Activated CD8-positive, alpha-beta memory T cell treated with anti-CD3 and anti-CD28 coated beads for 24 hours (primary cell): ENCODE measurements around the gene E4F1.

Source experiments
- DNase-seq: peaks from one replicate; pipeline ENCODE4 v3.0.0-alpha.2; 2020

E4F1 gene, protein sequence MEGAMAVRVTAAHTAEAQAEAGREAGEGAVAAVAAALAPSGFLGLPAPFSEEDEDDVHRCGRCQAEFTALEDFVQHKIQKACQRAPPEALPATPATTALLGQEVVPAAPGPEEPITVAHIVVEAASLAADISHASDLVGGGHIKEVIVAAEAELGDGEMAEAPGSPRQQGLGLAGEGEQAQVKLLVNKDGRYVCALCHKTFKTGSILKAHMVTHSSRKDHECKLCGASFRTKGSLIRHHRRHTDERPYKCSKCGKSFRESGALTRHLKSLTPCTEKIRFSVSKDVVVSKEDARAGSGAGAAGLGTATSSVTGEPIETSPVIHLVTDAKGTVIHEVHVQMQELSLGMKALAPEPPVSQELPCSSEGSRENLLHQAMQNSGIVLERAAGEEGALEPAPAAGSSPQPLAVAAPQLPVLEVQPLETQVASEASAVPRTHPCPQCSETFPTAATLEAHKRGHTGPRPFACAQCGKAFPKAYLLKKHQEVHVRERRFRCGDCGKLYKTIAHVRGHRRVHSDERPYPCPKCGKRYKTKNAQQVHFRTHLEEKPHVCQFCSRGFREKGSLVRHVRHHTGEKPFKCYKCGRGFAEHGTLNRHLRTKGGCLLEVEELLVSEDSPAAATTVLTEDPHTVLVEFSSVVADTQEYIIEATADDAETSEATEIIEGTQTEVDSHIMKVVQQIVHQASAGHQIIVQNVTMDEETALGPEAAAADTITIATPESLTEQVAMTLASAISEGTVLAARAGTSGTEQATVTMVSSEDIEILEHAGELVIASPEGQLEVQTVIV

DNA sequence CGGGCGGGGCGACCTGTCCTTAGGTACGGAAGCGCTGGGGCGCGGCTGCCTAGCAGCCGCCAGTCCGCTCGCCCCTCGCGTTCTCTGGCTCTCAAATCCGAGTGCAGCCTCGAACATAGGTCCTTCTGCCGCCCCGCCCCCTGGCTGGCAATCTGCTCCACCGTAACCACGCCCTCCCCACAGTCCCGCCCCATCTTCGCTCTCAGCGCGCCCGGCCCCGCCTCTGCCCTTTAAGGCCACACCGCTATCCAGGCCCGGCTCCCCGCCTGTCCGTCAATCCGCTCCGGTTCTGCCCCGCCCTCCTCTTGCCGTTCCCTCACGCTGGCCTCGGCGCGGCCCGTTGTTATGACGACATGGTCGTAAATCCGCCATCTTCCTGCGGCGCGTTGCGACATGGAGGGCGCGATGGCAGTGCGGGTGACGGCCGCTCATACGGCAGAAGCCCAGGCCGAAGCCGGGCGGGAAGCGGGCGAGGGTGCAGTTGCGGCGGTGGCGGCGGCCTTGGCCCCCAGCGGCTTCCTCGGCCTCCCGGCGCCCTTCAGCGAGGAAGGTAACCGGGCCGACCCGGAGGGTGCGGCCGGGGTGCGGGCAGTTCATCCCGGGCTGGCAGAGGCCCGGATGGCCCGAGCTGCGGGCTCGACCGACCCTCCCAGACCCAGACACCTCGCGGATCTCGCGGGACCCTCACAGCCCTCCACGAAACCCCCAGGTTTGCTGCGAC, at the start of gene E4F1:
E4F1 (plus strand) TSS at position 371 of the 721 bp plus-strand sequence; CDS start at position 394, 23 bp downstream.
- DNase-seq = peak; percentile 99

DNA sequence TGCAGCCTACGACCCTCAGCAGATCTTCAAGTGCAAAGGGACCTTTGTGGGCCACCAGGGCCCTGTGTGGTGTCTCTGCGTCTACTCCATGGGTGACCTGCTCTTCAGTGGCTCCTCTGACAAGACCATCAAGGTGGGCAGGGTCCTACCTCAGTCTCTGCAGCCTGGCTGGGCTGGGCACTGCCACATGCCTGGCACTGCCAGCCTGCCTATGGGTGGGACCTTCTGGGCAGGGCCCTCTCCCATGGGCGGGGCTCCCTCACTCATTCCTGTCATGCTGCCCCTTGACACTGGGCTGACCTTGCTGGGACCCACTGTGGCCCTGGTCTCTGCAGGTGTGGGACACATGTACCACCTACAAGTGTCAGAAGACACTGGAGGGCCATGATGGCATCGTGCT, 49.5 kb upstream of the E4F1 start:
- no peak for DNase-seq

DNA sequence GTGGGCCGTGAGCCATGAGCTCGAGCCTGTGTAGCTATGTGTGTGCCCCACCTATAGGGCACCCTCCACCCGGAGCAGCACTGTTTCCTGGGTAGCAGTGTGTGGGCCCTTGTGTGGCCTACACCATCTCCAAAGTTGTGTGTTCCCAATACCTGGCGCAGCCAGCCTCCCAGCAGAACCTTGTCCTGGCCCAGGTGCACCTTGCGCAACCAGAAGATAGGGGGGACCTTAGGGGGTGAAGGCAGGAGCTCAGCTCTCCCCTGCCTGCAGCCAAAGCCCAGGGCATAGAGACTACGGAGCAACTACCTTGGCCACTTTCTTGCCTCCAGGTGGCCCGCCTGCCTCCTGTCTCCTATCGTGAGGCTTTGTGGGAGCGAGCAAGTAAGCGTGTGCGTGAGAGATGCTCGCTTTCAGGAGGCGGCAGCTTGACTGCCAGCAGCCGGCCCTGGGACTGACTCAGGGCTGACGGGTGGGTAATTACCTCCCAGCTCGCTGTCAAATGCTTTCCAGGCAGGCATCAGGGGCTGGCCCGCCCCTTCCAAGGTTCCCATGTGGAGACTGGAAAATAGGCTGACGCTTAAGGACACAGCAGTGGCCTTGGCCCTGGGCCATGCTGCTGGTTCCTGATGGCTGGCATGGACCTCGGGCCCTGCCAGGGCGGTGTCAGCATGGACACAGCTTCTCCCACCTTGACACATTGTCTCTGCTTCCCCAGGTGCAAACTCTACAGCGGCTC, 48.8 kb upstream of the E4F1 start:
- DNase-seq = no peak

DNA sequence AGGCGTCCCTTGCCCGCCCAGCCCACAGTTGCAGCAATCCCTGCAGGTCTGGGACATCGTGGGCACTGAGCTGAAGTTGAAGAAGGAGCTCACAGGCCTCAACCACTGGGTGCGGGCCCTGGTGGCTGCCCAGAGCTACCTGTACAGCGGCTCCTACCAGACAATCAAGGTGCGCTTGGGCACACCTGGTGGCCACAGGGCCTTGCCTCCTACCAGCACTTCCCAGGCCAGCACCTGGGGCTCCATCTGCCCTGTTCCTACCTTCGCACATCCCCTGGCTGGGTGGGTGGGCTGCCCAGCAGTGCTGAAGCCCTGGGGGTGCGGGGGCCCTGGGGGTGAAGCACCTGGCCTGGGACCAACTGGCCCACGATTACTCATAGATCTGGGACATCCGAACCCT, 47.9 kb upstream of the E4F1 start:
- no peak for DNase-seq

DNA sequence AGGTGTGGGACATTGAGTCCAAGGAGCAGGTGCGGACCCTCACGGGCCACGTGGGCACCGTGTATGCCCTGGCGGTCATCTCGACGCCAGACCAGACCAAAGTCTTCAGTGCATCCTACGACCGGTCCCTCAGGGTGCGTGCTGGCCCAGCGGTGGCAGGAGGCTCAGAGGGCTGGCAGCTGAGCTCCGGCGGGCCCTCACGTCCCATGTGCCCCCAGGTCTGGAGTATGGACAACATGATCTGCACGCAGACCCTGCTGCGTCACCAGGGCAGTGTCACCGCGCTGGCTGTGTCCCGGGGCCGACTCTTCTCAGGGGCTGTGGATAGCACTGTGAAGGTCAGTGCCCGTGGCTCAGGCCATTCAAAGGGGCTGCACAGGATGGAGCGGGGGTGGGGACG, 47.3 kb upstream of the E4F1 start:
- no peak for DNase-seq

DNA sequence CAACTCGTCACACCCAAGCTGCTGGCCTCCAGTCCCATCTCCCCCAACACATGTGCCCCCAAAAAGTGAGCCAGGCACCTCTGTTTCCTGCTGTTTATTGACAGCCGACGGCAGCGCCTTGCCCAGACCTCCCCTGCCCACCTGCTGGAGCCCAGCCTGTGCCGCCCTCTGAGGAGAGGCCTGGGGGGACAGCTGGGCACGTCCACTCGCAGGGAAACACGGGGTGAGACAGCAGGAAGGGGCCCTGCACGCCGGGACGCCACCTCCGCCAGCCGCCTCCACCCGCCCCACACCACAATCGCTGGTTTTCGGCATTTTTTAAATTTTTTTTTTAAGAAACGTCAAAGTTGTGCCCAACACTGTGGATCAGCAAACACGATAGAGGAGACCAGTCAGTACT, 46.3 kb upstream of the E4F1 start:
- no peak for DNase-seq

DNA sequence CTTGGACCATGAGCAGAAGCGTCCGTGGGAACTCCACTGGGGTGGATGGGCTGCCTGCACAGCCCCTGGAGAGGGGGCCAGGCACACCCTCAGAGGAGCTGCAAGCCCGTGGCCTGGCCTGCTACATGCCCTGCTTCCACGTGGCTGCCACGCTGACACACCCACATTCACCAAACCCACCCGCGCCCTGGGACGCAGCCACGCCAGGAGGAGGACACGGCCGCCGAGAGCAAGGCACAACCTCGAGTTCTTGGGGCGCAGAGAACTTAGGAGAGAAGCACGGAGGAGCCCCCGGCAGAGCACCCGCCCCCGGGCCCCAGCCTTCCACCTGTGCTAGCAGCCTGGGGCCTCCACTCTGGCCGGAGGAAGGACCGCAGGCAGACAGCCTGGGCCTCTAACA, 45.8 kb upstream of the E4F1 start:
- DNase-seq = no peak

- DNase-seq = peak; percentile 79
These were observed 44.9 kb upstream of the E4F1 start for GRCh38 chr16:2178321-2179106.

- DNase-seq = no peak
These were observed 44.3 kb upstream of the E4F1 start for GRCh38 chr16:2179107-2179501.

DNA sequence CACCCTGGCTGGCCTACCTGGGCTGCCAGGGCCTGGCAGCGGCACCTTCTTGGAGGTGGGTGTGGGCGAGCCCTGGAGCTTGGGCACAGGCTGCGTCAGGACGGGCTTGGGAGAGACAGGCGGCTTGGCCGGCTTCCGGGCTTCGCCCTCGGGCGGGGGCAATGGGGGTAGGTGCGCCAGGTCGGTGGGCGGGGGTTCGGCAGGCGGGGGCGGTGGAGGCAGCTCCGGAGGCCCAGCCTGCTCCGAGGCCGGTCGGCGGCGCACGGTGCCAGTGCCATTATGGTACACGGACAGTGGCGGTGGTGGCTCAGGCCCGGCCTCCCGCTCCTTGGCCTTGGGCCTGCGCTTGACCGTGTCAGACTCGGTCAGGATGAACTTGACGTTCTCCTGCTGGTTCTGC, 43.8 kb upstream of the E4F1 start:
- no peak for DNase-seq

DNA sequence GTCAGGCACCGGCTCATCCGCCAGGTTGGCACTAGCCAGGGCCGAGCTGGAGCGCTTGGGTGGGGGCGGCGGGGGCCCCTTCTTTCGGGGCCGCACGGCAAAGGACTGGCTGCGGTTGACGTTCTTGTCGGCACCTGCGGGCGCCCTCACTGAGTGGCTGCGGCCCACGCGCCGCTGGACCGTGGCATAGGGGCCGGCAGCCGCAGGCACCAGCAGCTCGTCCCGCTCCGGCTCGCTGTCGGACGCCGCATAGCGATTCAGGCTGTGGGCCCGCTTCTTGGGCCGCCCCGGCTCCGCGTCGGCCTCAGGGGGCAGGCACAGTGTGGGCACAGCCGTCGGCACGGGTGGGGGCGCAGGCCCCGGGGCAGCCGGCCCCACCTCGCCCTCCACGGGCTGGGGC, 42.9 kb upstream of the E4F1 start:
- no peak for DNase-seq

- no peak for DNase-seq
These were observed 42.1 kb upstream of the E4F1 start for GRCh38 chr16:2180962-2181923.

DNA sequence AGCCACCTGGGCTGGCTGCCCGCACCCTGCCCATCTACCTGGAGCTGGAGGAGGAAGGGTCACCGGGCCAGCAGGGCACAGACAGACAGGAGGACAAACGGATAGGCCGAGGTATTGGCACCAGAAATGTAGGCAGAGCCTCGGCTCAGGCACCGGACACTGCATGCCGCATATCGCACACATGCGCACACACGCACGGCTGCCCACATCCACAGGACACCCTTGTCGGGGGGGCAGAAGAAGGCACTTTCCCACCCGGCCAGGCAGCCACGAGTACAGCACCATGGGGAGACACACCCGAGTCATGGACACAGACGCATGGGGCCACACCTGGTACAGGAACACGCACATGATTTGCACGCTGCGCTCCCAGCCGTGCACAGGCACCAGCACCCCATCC, 41.4 kb upstream of the E4F1 start:
- DNase-seq = no peak

- DNase-seq = no peak
These were observed 39.7 kb upstream of the E4F1 start for GRCh38 chr16:2183671-2184070.

DNA sequence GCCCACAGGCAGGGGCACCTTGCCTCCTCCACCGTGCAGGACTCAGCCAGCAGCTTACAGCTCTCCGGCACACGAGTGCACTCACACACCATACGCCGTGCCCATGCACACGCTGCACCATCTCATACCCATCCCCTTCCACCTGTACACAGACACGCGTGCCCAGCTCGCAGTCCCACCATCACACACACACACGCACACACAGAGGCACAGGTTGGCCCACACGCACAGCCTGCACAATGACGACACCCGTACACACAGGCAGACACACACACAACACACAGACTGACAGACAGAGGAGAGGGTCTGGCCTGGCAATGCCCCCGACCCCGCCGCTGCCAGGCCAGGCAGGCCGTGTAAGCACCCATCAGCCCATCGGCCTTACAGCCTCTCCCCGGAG, 39.0 kb upstream of the E4F1 start:
- DNase-seq = no peak

DNA sequence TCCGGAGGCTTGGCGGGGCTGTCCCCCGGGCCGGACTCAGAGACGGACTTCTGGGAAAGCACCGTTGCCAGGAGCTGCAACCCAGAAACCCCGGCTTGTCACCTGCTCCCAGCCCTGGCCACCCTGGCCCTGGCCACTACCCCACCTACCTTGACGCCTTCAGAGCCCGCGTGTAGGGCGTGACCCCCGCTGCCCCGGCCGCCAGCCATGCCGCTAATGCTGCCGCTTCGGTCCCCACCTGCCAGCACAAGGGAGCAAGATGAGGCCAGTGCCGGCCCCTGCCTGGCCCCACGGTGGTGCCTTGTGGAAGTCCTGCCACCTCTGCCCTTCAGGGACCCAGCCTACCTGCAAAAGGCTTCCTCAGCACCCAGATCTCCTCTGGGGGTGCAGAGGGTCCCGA, 38.4 kb upstream of the E4F1 start:
- DNase-seq = no peak

DNA sequence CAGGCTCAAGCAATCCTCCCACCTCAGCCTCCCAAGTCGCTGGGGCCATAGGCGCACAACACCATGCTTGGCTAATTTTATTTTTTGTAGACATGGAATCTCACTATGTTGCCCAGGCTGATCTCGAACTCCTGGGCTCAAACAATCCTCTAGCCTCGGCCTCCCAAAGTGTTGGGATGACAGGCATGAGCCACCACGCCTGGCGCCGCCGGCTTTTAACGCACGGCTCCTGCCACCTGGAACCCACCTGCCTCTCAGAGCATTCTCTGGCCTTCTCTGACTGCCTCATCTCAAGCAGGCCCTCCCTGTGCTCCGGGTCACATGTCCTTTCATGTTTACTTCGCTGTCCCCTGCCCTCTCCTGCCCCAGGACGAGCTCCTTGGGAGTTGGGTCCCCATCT, 37.3 kb upstream of the E4F1 start:
- DNase-seq = no peak

DNA sequence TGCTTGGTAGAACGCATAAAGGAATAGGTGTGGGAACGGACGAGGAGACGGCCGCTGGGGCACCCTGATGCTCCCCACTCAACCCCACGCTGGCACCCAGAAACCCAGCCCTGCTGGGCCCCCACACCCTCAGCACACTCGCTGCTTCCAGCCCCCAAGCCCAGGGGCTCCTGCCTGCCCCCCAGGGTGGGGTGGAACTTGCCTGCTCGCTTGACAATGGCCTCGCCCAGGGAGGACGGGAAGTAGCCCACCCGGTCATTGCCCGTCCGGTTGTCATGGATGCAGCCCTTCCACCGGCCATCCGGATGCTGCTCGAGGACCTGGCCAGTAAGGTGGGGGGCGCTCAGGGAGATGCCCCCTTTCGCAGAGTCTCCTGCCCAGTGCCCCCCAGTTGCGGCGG, 36.9 kb upstream of the E4F1 start:
- no peak for DNase-seq

DNA sequence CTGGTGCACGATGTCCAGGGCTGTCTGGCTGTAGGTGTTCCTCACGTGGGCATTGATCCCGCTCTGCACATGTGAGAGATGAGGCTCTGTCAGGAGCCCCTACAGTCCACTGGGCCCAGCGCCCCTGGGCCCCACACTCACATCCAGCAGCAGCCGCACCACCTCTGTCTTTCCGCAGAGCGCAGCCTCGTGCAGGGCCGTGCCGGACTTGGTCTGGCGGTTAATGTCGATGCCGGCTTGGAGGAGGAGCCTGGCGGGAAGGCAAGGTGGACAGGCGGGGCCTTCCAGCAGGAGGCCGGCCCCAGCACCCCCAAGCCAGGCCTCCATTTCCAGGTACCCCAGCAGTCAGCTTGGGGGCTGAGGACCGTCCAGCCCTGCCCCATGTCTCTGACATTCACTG, 36.2 kb upstream of the E4F1 start:
- DNase-seq = no peak

GRCh38 chr16:2188395-2188794, 35.0 kb upstream of the E4F1 start:
- no peak for DNase-seq
